ENCODE measurements around the gene GPALPP1. TPM values are rescaled to one million over a fixed set of nuclear protein-coding genes. Genes with fewer than 3 reads are reported as not detected.

GPALPP1 gene
- total and polyA plus RNA-seq, 2 donors (not counting 1 experiment from before 2014, with no cell fraction given), result 19.7 to 41.8 TPM

- no peak overlapping the region for H3K27ac ChIP-seq (ENCODE audit: low read length in 2 of 2)
- H3K9me3 ChIP-seq (ENCODE audit: control extremely low read depth in 1 of 3, control insufficient read depth in 2 of 3, insufficient read depth in 1 of 3, low read length in 2 of 3), result no peaks in the 10 kb centered on the region
- H3K36me3 ChIP-seq (replicated peaks in 1 of 2; ENCODE audit: control extremely low read depth in 1 of 2, control insufficient read depth in 1 of 2, extremely low read depth in 1 of 2, insufficient read depth in 2 of 2, low read length in 1 of 2), result no peaks in the 10 kb centered on the region
- H3K9ac ChIP-seq (ENCODE audit: low read length), result no peak overlapping the region
- H4K20me1 ChIP-seq (ENCODE audit: control insufficient read depth, insufficient read depth, low read length, poor library complexity, severe bottlenecking), result no peaks in the 10 kb centered on the region
- H3K27me3 ChIP-seq (replicated peaks in 1 of 4; ENCODE audit: control extremely low read depth in 1 of 4, control insufficient read depth in 3 of 4, insufficient read depth in 4 of 4, low read length in 3 of 4), result peaks cover 0 to 10% (median 3%) of the 10 kb centered on the region in 4 experiments
- POLR2A ChIA-PET, result no interaction called here
- no peak overlapping the region for H3K4me2 ChIP-seq (replicated peaks; ENCODE audit: low read depth, low read length, poor library complexity, severe bottlenecking)
- TF ChIP-seq EZH2 (IDR thresholded peaks at IDR 0.05; ENCODE audit: borderline replicate concordance, insufficient read depth, low read depth, low read length, poor library complexity, severe bottlenecking) (no peak), CTCF (IDR thresholded peaks at IDR 0.05) (no peak)
- CTCF ChIA-PET, result interaction anchor here (7.1 kb wide), 1 partner anchor 257 kb away, joined by 97 read pairs; no protein-coding TSS in a partner anchor
- intact Hi-C loops (cut with micrococcal nuclease), result no loop called here
- no peak overlapping the region for H3K4me3 Mint-ChIP-seq
- ATAC-seq (ENCODE audit: low read depth), result no peak
- H2AFZ ChIP-seq (ENCODE audit: insufficient read depth, low read depth, low read length, poor library complexity, severe bottlenecking), result no peak overlapping the region
- H3K4me3 ChIP-seq (ENCODE audit: control extremely low read depth in 1 of 5, extremely low read depth in 1 of 5, insufficient read depth in 1 of 5, low read depth in 2 of 5, low read length in 4 of 5), result no peak overlapping the region
- 70% methylated on average over 4 of the region's 5 CpGs for WGBS (ENCODE audit: insufficient coverage)
- DNase-seq, result no peak
- H3K9me3 Mint-ChIP-seq (ENCODE audit: insufficient read depth), result no peaks in the 10 kb centered on the region
- no peak overlapping the region for H3K27ac Mint-ChIP-seq
- peaks cover 23 to 25% of the 10 kb centered on the region in 2 donors for H3K4me1 ChIP-seq (ENCODE audit: control insufficient read depth in 2 of 2, insufficient read depth in 2 of 2, low read length in 2 of 2)
- no peaks in the 10 kb centered on the region for H3K79me2 ChIP-seq (ENCODE audit: control insufficient read depth, insufficient read depth, low read length)
- peaks cover 27% of the 10 kb centered on the region for H3K27me3 Mint-ChIP-seq
- peaks cover 23% of the 10 kb centered on the region for H3K4me1 Mint-ChIP-seq
These were observed 62.0 kb downstream of the GPALPP1 start for GRCh38 chr13:45051315-45051714.

- no peaks in the 10 kb centered on the region for H4K20me1 ChIP-seq (ENCODE audit: control insufficient read depth, insufficient read depth, low read length, poor library complexity, severe bottlenecking)
- Mint-ChIP-seq H3K9me3 (ENCODE audit: insufficient read depth) (no peaks in the 10 kb centered on the region), H3K27ac (no peak overlapping the region), H3K4me1 (peaks cover 4% of the 10 kb centered on the region), H3K4me3 (no peak overlapping the region), H3K27me3 (peaks cover 21% of the 10 kb centered on the region)
- no peaks in the 10 kb centered on the region for H3K79me2 ChIP-seq (ENCODE audit: control insufficient read depth, insufficient read depth, low read length)
- H3K9ac ChIP-seq (ENCODE audit: low read length), result no peak overlapping the region
- ChIA-PET POLR2A (interaction anchor here (0.6 kb wide), 1 partner anchor 35 kb away, joined by 3 read pairs; no protein-coding TSS in a partner anchor), CTCF (interaction anchor here (0.7 to 2.4 kb wide), 2 partner anchors 9 to 14 kb away, joined by 3 to 9 read pairs; no protein-coding TSS in a partner anchor)
- ATAC-seq (ENCODE audit: low read depth) (no peak), DNase-seq (no peak)
- TF ChIP-seq EZH2 (IDR thresholded peaks at IDR 0.05; ENCODE audit: borderline replicate concordance, insufficient read depth, low read depth, low read length, poor library complexity, severe bottlenecking) (no peak), CTCF (IDR thresholded peaks at IDR 0.05) (no peak)
- H3K4me1 ChIP-seq (ENCODE audit: control insufficient read depth in 2 of 2, insufficient read depth in 2 of 2, low read length in 2 of 2), result peaks cover 0 to 6% of the 10 kb centered on the region in 2 donors
- intact Hi-C loops (cut with micrococcal nuclease), result no loop called here
- H3K4me3 ChIP-seq (ENCODE audit: control extremely low read depth in 1 of 5, extremely low read depth in 1 of 5, insufficient read depth in 1 of 5, low read depth in 2 of 5, low read length in 4 of 5), result no peak overlapping the region
- H3K27me3 ChIP-seq (replicated peaks in 1 of 4; ENCODE audit: control extremely low read depth in 1 of 4, control insufficient read depth in 3 of 4, insufficient read depth in 4 of 4, low read length in 3 of 4), result peaks cover 0 to 5% (median 2%) of the 10 kb centered on the region in 4 experiments
- H2AFZ ChIP-seq (ENCODE audit: insufficient read depth, low read depth, low read length, poor library complexity, severe bottlenecking), result no peak overlapping the region
- 100% methylated on average over 1 of the region's 8 CpGs for WGBS (ENCODE audit: insufficient coverage)
- H3K27ac ChIP-seq (ENCODE audit: low read length in 2 of 2), result no peak overlapping the region
- peaks cover 0 to 9% (median 1%) of the 10 kb centered on the region in 3 donors for H3K9me3 ChIP-seq (ENCODE audit: control extremely low read depth in 1 of 3, control insufficient read depth in 2 of 3, insufficient read depth in 1 of 3, low read length in 2 of 3)
- H3K4me2 ChIP-seq (replicated peaks; ENCODE audit: low read depth, low read length, poor library complexity, severe bottlenecking), result no peak overlapping the region
- H3K36me3 ChIP-seq (replicated peaks in 1 of 2; ENCODE audit: control extremely low read depth in 1 of 2, control insufficient read depth in 1 of 2, extremely low read depth in 1 of 2, insufficient read depth in 2 of 2, low read length in 1 of 2), result no peaks in the 10 kb centered on the region
These were observed 66.0 kb downstream of the GPALPP1 start for GRCh38 chr13:45055198-45055901.

Measured in B cell (primary cell).